Lower lobe of right lung (tissue), 2 donors: ENCODE data around the gene AFP. TPM values are rescaled to one million over a fixed set of nuclear protein-coding genes. Genes with fewer than 3 reads are reported as not detected.

Experiments
- ATAC-seq, 2 donors: fragments of 200-7000 bp; cut with Tn5 transposase; one replicate each; pipeline ENCODE4 v1.9.1; 2020 to 2022; ENCODE audit warnings: mild to moderate bottlenecking in 2 of 2, moderate library complexity in 2 of 2
- DNase-seq: peaks from one replicate; pipeline ENCODE4 v3.0.0-alpha.2; 2020
- H3K27ac ChIP-seq: fragments of 200-600 bp; one replicate; pipeline ENCODE4 v1.8.0; 2022
- H3K27me3 ChIP-seq: fragments of 200-600 bp; one replicate; pipeline ENCODE4 v1.8.0; 2022; ENCODE audit warnings: low read depth
- H3K36me3 ChIP-seq: fragments of 200-600 bp; one replicate; pipeline ENCODE4 v1.8.0; 2022; ENCODE audit warnings: mild to moderate bottlenecking
- H3K4me1 ChIP-seq: fragments of 200-600 bp; one replicate; pipeline ENCODE4 v1.8.0; 2022
- H3K4me3 ChIP-seq: fragments of 200-600 bp; one replicate; pipeline ENCODE4 v1.8.0; 2022; ENCODE audit warnings: mild to moderate bottlenecking
- H3K9me3 ChIP-seq: fragments of 200-600 bp; one replicate; pipeline ENCODE4 v1.8.0; 2022
- CTCF ChIP-seq: fragments of 200-600 bp; IDR thresholded peaks from one replicate; pipeline ENCODE4 v1.8.0; 2022; ENCODE audit warnings: antibody characterized with exemption, mild to moderate bottlenecking
- intact Hi-C: fragments of 100-400 bp; cut with DNase I; formaldehyde crosslinking; loops from one replicate; pipeline ENCODE4 v1.11.0; 2022
- total RNA-seq: library from RNA; stranded (reverse); fragmentation: NEBNext Ultra II Directional; extraction: Animal tissue kit (Norgen Biotek cat#: 25700); gene quantifications from one replicate; pipeline ENCODE4 v1.2.1, GENCODE V29; 2021
- donor health status: DM: no; HTN: yes; CAD: no; lungs with severe emphysema.

AFP gene
- total RNA-seq, 1 donor from 2014 or later, result not detected

GRCh38 chr4:73426666-73427065, 9.4 kb upstream of the AFP start:
- ATAC-seq, result no peak
- Histone ChIP-seq H3K4me1 (no peaks in the 10 kb centered on the region), H3K27me3 (no peaks in the 10 kb centered on the region), H3K9me3 (no peaks in the 10 kb centered on the region), H3K27ac (no peak overlapping the region), H3K36me3 (no peaks in the 10 kb centered on the region), H3K4me3 (no peak overlapping the region)
- no peak for DNase-seq
- intact Hi-C loops, result no loop called here
- no peak for TF ChIP-seq CTCF

- intact Hi-C loops, result no loop called here
- ATAC-seq, result no peak
- no peak for TF ChIP-seq CTCF
Observed at GRCh38 chr4:73429118-73429517, 6.9 kb upstream of the AFP start.

GRCh38 chr4:73429826-73430587, 6.0 kb upstream of the AFP start:
- DNase-seq (no peak), ATAC-seq (no peak)
- no peak for TF ChIP-seq CTCF
- Histone ChIP-seq H3K27ac (no peak overlapping the region), H3K4me1 (no peaks in the 10 kb centered on the region), H3K4me3 (no peak overlapping the region), H3K27me3 (no peaks in the 10 kb centered on the region), H3K36me3 (no peaks in the 10 kb centered on the region), H3K9me3 (no peaks in the 10 kb centered on the region)
- intact Hi-C loops, result no loop called here

More at GRCh38 chr4:73429118-73429517, 6.9 kb upstream of the AFP start:
- Histone ChIP-seq H3K27ac (no peak overlapping the region), H3K36me3 (no peaks in the 10 kb centered on the region), H3K4me1 (no peaks in the 10 kb centered on the region), H3K9me3 (no peaks in the 10 kb centered on the region), H3K4me3 (no peak overlapping the region), H3K27me3 (no peaks in the 10 kb centered on the region)
- no peak for DNase-seq

GRCh38 chr4:73431813-73432168, 4.2 kb upstream of the AFP start:
- H3K4me3 ChIP-seq, result no peak overlapping the region
- no peak overlapping the region for H3K27ac ChIP-seq
- DNase-seq (no peak), ATAC-seq (no peak)
- TF ChIP-seq CTCF, result no peak
- intact Hi-C loops, result no loop called here
- no peaks in the 10 kb centered on the region for H3K36me3 ChIP-seq
- no peaks in the 10 kb centered on the region for H3K4me1 ChIP-seq
- no peaks in the 10 kb centered on the region for H3K27me3 ChIP-seq
- no peaks in the 10 kb centered on the region for H3K9me3 ChIP-seq

GRCh38 chr4:73432169-73433000, 3.6 kb upstream of the AFP start:
- H3K4me3 ChIP-seq, result no peak overlapping the region
- DNase-seq (no peak), ATAC-seq (no peak)
- H3K36me3 ChIP-seq, result no peaks in the 10 kb centered on the region
- no peaks in the 10 kb centered on the region for H3K9me3 ChIP-seq
- no peak overlapping the region for H3K27ac ChIP-seq
- intact Hi-C loops, result no loop called here
- H3K27me3 ChIP-seq, result no peaks in the 10 kb centered on the region
- no peaks in the 10 kb centered on the region for H3K4me1 ChIP-seq
- no peak for TF ChIP-seq CTCF
